Measurements from ENCODE around the gene PPP1R14D.

- no peak for TF ChIP-seq CTCF (IDR thresholded peaks at IDR 0.05 in 8 of 11, conservative IDR thresholded peaks at IDR 0.05 in 3 of 11)
- no peak for TF ChIP-seq POLR2AphosphoS5 (IDR thresholded peaks at IDR 0.05)
Observed at GRCh38 chr15:40787344-40787841, 41.1 kb downstream of the PPP1R14D start.

Measured in spleen (tissue), 7 donors.